Prostate gland (tissue), 2 donors: ENCODE measurements around the gene TRIM27.

ENCODE experiments used
- CTCF ChIP-seq, 4 experiments: fragments of 200-600 bp in 2 of 4; fragments of 450-650 bp in 2 of 4; sonication (generic) in 2 of 4; IDR thresholded peaks; 1 replicate in 3 of 4; 2 replicates in 1 of 4; pipeline ENCODE4 v1.5.1; 2016 to 2019; ENCODE audit warnings: antibody characterized with exemption in 4 of 4, mild to moderate bottlenecking in 2 of 4, moderate library complexity in 2 of 4
- POLR2A ChIP-seq: fragments of 450-650 bp; IDR thresholded peaks from one replicate; pipeline ENCODE4 v1.6.1; 2016; ENCODE audit warnings: antibody characterized with exemption, mild to moderate bottlenecking

- TF ChIP-seq CTCF (IDR thresholded peaks at IDR 0.05) (no peak), POLR2A (no peak)
Observed at GRCh38 chr6:28903686-28904085, 20.1 kb downstream of the TRIM27 start.
